NCI-H774 (cell line): ENCODE results near the gene CD48.

Experiments
- DNase-seq: peaks from one replicate; lab custom pipeline; 2025; lab: John Stamatoyannopoulos, UW

CD48 gene

GRCh38 chr1:160651433-160652064 lies 60.1 kb downstream of the CD48 start:
- no peak for DNase-seq

GRCh38 chr1:160647329-160647720 lies 64.3 kb downstream of the CD48 start:
- DNase-seq, result no peak

- no peak for DNase-seq
Observed at GRCh38 chr1:160646711-160647328, 64.8 kb downstream of the CD48 start, which contains the start of gene SLAMF1. Gene SLAMF1, minus strand, starts transcription at chr1:160647044. Its CDS starts 99 bp downstream, at chr1:160646945.

- DNase-seq, result no peak
Observed at GRCh38 chr1:160646180-160646579, 65.4 kb downstream of the CD48 start.

- no peak for DNase-seq
Observed at GRCh38 chr1:160645386-160646130, 66.1 kb downstream of the CD48 start.

- no peak for DNase-seq
Observed at GRCh38 chr1:160644399-160644798, 67.2 kb downstream of the CD48 start.

GRCh38 chr1:160643138-160643537 lies 68.5 kb downstream of the CD48 start:
- no peak for DNase-seq

- no peak for DNase-seq
Observed at GRCh38 chr1:160642281-160642644, 69.4 kb downstream of the CD48 start.

- no peak for DNase-seq
Observed at GRCh38 chr1:160641323-160642280, 70.0 kb downstream of the CD48 start.

GRCh38 chr1:160640359-160641123 lies 71.1 kb downstream of the CD48 start:
- no peak for DNase-seq

GRCh38 chr1:160639652-160640051 lies 72.0 kb downstream of the CD48 start:
- DNase-seq, result no peak

GRCh38 chr1:160638926-160639325 lies 72.7 kb downstream of the CD48 start:
- DNase-seq, result no peak

GRCh38 chr1:160638540-160638857 lies 73.1 kb downstream of the CD48 start:
- no peak for DNase-seq

- DNase-seq, result no peak
Observed at GRCh38 chr1:160637821-160638539, 73.6 kb downstream of the CD48 start.

GRCh38 chr1:160637065-160637464 lies 74.6 kb downstream of the CD48 start:
- DNase-seq, result no peak

- DNase-seq, result no peak
Observed at GRCh38 chr1:160636547-160636946, 75.1 kb downstream of the CD48 start.

- DNase-seq, result no peak
Observed at GRCh38 chr1:160636076-160636475, 75.5 kb downstream of the CD48 start.

- DNase-seq, result no peak
Observed at GRCh38 chr1:160634543-160635491, 76.8 kb downstream of the CD48 start.

GRCh38 chr1:160633330-160633903 lies 78.2 kb downstream of the CD48 start:
- DNase-seq, result no peak
